Stimulated activated effector memory CD8-positive, alpha-beta T cell treated with anti-CD3 and anti-CD28 coated beads, Interleukin-12 subunit alpha, Interleukin-12 subunit beta, amount 100 ng/mL, for 72 hours (primary cell): ENCODE results near the gene FLNB.

Source experiments
- ATAC-seq: fragments of 150-1000 bp; cut with Tn5 transposase; 2 replicates; pipeline ENCODE4 v1.10.0; 2021
- DNase-seq, 2 donors: peaks; one replicate each; pipeline ENCODE4 v3.0.0; 2021 to 2022; ENCODE audit warnings: low spot score in 2 of 2
- H3K27ac Mint-ChIP-seq: one replicate; pipeline ENCODE4 v1.8.0; 2022; ENCODE audit warnings: mild to moderate bottlenecking, mixed read lengths
- H3K36me3 Mint-ChIP-seq: one replicate; pipeline ENCODE4 v1.8.0; 2022; ENCODE audit warnings: mild to moderate bottlenecking, mixed read lengths
- H3K4me1 Mint-ChIP-seq: one replicate; pipeline ENCODE4 v1.8.0; 2022; ENCODE audit warnings: mixed read lengths
- H3K4me3 Mint-ChIP-seq: one replicate; pipeline ENCODE4 v1.8.0; 2022; ENCODE audit warnings: mild to moderate bottlenecking, mixed read lengths
- H3K9me3 Mint-ChIP-seq: one replicate; pipeline ENCODE4 v1.8.0; 2022; ENCODE audit warnings: mixed read lengths

Gene FLNB

DNA sequence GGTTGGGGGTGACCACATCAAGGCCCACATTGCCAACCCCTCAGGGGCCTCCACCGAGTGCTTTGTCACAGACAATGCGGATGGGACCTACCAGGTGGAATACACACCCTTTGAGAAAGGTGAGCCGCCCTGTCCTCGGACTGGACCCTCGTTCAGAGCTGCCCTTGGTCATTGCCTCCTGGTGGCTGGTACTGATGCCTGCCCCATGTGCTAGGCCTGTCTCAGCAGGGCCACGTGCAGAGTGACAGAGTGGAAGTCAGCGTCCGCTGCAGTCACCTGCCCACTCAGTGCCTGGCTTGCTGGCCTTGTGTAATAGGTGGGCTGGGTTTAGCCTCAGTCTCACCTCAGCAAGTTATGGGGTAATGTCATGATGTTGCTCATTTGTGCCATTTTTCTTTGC is 116.2 kb downstream of the FLNB start:
- peaks cover 11% of the 10 kb centered on the region for H3K4me1 Mint-ChIP-seq
- no peak for ATAC-seq
- DNase-seq, result no peak
- H3K9me3 Mint-ChIP-seq, result no peaks in the 10 kb centered on the region
- H3K4me3 Mint-ChIP-seq, result no peak overlapping the region
- peaks cover 28% of the 10 kb centered on the region for H3K36me3 Mint-ChIP-seq
- no peak overlapping the region for H3K27ac Mint-ChIP-seq

DNA sequence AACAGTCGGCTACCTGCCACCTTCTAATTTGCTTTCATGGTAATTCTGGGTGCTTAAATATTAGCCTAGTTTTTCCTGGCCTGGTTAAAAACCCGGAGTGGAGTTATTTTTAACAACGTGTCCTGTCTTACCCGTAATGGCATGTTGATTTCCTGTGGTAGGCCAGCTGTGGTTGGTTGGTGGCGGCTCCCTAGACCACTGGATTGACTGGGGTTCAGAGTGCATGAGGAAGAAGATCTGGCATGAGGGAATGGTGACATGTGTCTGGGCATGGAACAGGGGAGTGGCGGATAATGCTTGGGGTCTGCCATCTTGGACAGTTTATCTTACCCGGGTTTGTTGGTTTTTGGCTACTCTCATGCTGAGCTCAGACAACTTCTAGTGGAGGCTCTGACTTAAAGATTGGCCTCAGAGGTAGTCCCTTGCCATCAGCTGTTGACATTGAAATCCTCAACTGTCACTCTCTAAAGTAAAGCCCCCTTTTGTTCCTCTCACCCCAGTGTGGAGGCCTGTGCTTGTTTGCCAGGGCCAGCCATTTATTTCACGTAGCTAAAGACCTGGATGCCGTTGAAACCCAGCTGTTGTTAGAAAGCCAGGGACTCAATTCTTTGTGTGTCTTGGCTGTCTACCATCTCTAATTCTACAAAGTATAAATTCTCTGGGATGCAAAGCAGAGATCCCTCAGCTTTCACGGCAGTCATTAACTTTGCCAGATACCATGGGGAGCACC is 121.0 kb downstream of the FLNB start:
- Mint-ChIP-seq H3K4me3 (no peak overlapping the region), H3K27ac (no peak overlapping the region), H3K4me1 (peaks cover 11% of the 10 kb centered on the region), H3K36me3 (peaks cover 15% of the 10 kb centered on the region), H3K9me3 (no peaks in the 10 kb centered on the region)
- DNase-seq (no peak), ATAC-seq (no peak)

DNA sequence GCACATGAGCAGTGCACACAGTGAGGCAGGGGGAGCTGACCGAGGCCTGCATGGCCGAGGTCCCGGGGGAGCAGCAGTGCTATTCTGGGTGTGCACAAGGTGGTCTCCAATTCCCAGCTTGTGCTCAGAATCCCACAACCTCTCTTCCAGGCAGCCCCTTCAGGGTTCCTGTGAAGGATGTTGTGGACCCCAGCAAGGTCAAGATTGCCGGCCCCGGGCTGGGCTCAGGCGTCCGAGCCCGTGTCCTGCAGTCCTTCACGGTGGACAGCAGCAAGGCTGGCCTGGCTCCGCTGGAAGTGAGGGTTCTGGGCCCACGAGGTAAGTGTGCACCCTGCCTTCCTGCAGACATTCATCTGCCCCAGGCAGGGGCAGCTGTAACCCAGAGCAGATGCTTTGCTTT is 122.4 kb downstream of the FLNB start:
- H3K4me3 Mint-ChIP-seq, result no peak overlapping the region

DNA sequence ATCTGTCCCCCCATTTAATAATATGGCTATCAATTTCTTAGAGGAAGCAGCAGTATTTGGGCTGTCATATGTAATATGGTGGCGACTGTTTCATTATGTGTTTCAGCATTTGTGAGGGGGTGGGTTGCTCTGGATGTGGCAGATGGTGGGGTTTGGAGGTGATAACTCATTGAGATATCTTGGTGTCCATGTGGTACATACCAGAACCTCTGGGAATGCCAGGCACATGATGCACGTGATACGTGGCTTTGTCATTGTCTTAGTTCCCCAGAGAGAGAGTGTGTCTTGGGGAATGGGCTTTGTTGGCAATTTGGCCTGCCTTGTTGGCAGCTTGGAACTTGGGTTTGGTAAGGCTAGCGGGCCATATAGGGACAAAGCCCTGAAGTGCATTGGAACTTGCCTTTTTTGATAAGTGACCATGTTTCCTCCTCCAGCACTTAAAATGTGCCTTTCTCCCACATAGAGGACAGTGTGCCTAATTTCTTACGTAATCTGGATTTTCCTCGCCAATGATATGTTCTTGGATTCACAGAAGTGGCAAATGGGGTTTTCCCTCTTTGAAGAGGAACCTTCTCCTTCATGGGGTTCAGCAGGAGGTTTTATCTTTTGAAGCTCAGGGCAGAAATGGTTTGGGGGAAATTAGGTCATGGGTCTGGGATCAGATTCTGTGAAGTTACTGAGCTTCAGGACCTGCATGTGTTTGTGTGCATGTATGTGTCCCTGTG is 123.0 kb downstream of the FLNB start:
- ATAC-seq (no peak), DNase-seq (no peak)
- no peak overlapping the region for H3K27ac Mint-ChIP-seq
- peaks cover 11% of the 10 kb centered on the region for H3K4me1 Mint-ChIP-seq
- peaks cover 16% of the 10 kb centered on the region for H3K36me3 Mint-ChIP-seq
- H3K4me3 Mint-ChIP-seq, result no peak overlapping the region
- H3K9me3 Mint-ChIP-seq, result no peaks in the 10 kb centered on the region

More for the DNA sequence above, 122.4 kb downstream of the FLNB start:
- peaks cover 11% of the 10 kb centered on the region for H3K4me1 Mint-ChIP-seq
- ATAC-seq (no peak), DNase-seq (no peak)
- no peaks in the 10 kb centered on the region for H3K9me3 Mint-ChIP-seq
- peaks cover 19% of the 10 kb centered on the region for H3K36me3 Mint-ChIP-seq
- no peak overlapping the region for H3K27ac Mint-ChIP-seq

DNA sequence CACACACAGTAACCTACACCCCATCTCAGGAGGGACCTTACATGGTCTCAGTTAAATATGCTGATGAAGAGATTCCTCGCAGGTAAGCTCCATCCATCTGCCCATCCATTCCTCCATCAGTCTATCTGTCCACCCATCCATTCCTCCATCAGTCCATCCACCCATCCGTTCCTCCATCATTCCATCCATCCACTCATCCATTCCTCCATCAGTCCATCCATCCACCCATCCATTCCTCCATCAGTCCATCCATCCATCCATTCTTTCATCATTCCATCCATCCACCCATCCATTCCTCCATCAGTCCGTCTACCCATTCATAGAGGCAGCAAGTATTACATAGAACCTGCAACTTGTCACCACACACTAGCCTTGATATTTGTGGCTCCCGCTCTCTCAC is 124.6 kb downstream of the FLNB start:
- no peak overlapping the region for H3K27ac Mint-ChIP-seq
- peaks cover 28% of the 10 kb centered on the region for H3K36me3 Mint-ChIP-seq
- H3K9me3 Mint-ChIP-seq, result no peaks in the 10 kb centered on the region
- peaks cover 11% of the 10 kb centered on the region for H3K4me1 Mint-ChIP-seq
- H3K4me3 Mint-ChIP-seq, result no peak overlapping the region
- ATAC-seq (no peak), DNase-seq (no peak)

DNA sequence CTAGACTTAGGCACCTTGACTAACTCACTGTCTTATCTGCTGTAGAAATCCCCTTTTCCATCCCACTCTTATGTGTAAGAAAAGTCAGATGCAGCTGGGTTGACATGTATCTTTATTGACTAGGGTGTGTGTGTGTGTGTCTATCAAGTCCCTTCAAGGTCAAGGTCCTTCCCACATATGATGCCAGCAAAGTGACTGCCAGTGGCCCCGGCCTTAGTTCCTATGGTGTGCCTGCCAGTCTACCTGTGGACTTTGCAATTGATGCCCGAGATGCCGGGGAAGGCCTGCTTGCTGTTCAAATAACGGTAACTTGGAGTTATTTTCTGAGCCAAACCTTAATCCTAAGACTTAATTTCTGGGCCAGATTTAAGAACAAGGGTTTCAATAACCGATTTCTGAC is 126.2 kb downstream of the FLNB start:
- Mint-ChIP-seq H3K4me1 (no peaks in the 10 kb centered on the region), H3K9me3 (no peaks in the 10 kb centered on the region), H3K27ac (no peak overlapping the region), H3K36me3 (peaks cover 28% of the 10 kb centered on the region), H3K4me3 (no peak overlapping the region)
- ATAC-seq (no peak), DNase-seq (no peak)

DNA sequence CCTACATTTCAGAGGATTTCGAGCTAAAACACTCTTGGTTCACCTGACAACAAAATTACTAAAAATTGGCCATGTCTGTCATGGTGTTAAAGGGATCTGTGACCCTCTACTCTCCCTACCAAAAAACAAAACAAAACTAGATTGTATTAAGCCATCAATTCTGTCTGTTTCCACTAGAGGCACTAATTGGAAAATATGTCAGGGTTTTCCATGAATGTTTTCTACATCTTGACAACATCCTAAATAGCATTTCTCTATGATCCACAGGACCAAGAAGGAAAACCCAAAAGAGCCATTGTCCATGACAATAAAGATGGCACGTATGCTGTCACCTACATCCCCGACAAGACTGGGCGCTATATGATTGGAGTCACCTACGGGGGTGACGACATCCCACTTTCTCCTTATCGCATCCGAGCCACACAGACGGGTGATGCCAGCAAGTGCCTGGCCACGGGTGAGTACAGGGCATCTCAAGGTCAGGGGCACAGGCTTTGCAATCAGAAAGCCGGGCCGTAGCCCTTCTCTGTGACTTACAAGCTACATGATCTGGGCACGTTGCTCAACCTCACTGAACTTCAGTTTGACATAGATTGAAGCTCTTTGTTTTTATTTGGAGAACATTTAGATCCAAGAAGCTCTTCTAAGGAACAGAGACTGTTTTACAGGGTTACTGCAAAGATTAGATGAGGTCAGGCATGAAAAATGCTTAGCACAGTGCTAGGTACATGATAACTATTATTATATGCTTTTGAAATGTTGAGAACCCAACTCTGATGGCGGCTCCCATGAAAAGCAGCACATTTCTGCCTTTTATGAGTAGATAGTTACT is 127.7 kb downstream of the FLNB start:
- ATAC-seq (no peak), DNase-seq (no peak)
- H3K4me1 Mint-ChIP-seq, result no peaks in the 10 kb centered on the region
- H3K36me3 Mint-ChIP-seq, result peaks cover 23% of the 10 kb centered on the region
- no peak overlapping the region for H3K27ac Mint-ChIP-seq
- H3K4me3 Mint-ChIP-seq, result no peak overlapping the region
- no peaks in the 10 kb centered on the region for H3K9me3 Mint-ChIP-seq

DNA sequence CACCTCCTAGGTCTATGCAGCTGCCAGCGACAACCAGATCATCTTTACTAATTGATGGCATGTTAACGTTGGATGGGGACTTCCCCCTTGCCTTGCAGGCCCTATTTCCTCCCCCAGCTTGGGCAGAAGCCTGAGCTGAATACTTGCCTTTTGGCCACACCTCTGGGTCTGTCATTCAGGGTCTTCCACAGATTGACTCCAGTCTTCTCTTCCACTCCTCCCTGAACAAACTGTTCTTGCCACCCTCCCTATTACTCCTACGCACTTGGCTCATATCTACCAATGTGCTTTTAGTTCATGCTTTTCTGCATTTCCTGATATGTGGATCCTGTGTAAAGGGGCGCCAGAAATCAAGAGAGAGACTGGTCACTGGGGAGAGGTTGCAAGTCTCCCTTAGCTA is 129.1 kb downstream of the FLNB start:
- Mint-ChIP-seq H3K27ac (no peak overlapping the region), H3K4me1 (no peaks in the 10 kb centered on the region), H3K9me3 (no peaks in the 10 kb centered on the region), H3K4me3 (no peak overlapping the region), H3K36me3 (peaks cover 23% of the 10 kb centered on the region)
- no peak for ATAC-seq
- no peak for DNase-seq

DNA sequence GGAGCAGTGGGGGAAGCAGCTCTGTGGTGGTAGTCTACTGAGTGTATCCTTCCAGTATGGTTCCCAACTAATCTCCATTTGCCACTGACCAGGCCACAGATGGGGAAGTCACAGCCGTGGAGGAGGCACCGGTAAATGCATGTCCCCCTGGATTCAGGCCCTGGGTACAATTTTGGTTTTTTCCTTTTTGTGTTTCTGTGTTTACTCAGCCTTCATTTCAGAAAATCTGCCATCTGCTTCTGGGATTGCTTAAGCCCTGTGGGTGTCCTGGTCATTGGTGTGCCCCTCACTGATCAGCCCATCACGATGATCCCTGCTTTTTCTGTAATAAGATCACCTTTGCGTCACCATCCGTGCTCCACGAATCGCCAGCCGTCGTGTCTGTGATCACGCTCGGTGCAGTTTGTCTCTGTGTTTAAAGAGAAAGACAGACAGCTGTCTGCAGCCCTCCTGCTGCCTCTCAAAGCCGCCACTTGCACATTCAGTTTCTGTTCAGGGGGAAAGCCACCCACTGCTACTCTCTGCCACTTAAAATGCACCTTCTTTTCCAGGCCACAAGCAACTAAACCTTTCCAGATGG is 133.6 kb downstream of the FLNB start:
- no peak overlapping the region for H3K4me3 Mint-ChIP-seq
- H3K36me3 Mint-ChIP-seq, result peaks cover 18% of the 10 kb centered on the region
- DNase-seq (no peak), ATAC-seq (no peak)
- no peak overlapping the region for H3K27ac Mint-ChIP-seq
- no peaks in the 10 kb centered on the region for H3K9me3 Mint-ChIP-seq
- H3K4me1 Mint-ChIP-seq, result no peaks in the 10 kb centered on the region

DNA sequence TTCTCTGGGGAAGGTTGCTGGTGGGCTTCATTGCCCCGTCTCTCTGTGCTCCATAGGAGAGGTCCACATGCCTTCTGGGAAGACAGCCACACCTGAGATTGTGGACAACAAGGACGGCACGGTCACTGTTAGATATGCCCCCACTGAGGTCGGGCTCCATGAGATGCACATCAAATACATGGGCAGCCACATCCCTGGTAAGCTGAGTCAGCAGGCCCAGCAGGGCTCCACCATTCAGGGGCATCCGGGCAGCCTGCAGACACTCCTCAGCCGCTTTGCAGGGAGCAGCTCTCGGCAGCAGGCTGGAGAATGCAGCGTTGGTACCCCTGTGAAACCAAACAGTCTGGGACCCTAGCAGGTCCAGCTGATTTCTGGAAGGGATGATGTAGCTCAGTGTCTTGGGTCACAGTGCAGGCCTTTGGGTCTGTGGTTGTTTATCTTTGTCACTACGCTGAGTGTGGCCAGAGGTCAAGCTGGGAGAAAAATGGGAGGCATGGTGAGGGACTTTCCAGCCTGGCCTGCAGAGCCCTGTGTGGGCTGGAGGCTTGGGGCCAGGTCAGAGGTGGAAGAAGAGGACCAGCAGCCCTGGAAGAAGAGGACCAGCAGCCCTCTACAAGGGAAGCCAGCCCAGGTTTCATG is 135.3 kb downstream of the FLNB start:
- Mint-ChIP-seq H3K9me3 (no peaks in the 10 kb centered on the region), H3K36me3 (peaks cover 17% of the 10 kb centered on the region), H3K27ac (peak overlapping the region; percentile 1), H3K4me3 (no peak overlapping the region), H3K4me1 (no peaks in the 10 kb centered on the region)
- DNase-seq, result no peak
- ATAC-seq, result no peak

DNA sequence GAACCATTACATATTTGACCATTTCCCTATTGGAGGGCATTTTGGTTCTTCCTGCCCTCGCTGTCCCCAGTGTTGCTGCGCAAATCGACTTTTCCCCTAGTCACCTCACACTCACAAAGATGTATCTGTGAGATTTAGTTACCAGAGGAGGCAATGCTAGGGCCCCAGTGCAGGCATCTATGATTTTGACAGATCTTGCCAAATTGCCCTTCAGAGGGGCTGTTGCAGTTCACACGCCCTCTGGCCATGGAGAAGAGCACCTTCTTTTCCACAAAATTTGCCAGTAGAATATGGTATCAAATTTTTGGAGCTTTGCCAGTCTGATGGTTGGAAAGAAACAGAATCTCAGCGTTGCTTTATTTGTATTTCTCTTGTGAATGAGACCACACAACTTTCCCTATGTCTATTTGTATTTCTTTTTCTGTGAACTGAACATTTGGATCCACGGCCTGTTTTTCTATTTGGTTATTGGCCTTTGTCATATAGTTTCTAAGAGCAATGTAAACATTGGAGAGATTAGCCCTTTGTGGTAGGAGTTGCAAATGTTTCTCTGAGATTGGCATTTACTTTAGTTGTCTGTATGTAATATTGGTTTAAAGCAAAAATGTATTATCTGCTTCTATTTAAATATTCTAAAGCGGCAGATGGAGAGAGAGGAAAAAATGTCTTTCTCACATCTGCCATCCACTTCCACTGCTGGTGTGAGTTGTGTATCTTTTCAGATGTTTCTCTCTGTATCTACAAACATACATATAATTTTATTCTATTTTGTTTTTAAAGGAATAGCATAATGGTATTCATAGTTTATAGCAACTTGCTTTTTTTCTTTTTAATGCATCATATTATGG is 136.5 kb downstream of the FLNB start:
- Mint-ChIP-seq H3K27ac (no peak overlapping the region), H3K36me3 (peaks cover 19% of the 10 kb centered on the region), H3K4me3 (no peak overlapping the region), H3K9me3 (no peaks in the 10 kb centered on the region), H3K4me1 (no peaks in the 10 kb centered on the region)
- no peak for ATAC-seq
- no peak for DNase-seq

DNA sequence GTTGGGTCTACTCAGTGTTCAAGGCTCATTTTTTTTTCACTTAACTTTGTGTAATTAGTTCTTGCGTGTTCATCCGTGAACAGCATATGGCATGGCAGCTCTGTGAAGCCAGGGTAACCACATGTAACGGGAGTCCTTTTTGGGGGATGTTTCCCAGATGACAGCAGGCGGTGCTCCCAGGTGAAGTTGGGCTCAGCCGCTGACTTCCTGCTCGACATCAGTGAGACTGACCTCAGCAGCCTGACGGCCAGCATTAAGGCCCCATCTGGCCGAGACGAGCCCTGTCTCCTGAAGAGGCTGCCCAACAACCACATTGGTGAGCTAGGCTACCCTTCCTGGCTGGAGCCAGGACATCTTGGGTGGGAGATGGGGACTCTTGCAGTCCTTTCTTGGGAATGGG is 139.8 kb downstream of the FLNB start:
- Mint-ChIP-seq H3K36me3 (peaks cover 26% of the 10 kb centered on the region), H3K9me3 (no peaks in the 10 kb centered on the region), H3K27ac (no peak overlapping the region), H3K4me1 (no peaks in the 10 kb centered on the region), H3K4me3 (no peak overlapping the region)
- DNase-seq, result no peak
- ATAC-seq, result no peak

DNA sequence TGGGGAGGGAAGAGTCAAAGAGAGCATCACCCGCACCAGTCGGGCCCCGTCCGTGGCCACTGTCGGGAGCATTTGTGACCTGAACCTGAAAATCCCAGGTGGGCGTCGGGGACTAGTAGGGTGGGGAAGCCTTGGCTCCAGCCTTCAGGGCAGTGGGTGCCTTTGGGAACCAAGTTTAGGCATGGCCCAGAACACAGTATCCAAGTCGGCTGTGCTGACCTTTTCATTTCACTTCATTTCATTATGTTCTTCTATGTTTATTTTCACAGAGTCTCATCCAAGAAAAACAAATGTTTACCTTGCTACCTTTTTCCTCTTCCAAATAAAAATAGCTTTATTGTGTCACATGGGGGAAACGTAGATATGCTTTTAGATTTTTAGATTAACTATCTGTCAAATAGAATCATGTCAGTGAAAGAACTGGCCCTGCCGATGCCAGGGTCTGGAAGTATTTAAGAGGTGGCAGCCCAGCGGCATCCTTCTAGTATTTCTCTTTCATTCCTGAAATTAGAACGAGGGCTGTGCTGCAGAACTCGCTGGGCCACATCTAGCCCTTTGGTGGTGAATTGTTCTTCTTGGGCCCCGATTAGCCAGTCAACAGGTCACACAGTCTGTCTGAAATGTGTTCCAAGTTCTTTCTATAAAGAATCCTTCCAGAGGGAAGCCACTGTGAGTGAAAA is 142.0 kb downstream of the FLNB start:
- Mint-ChIP-seq H3K36me3 (peaks cover 37% of the 10 kb centered on the region), H3K4me1 (no peaks in the 10 kb centered on the region), H3K9me3 (no peaks in the 10 kb centered on the region), H3K27ac (no peak overlapping the region), H3K4me3 (no peak overlapping the region)
- no peak for DNase-seq
- ATAC-seq, result no peak

DNA sequence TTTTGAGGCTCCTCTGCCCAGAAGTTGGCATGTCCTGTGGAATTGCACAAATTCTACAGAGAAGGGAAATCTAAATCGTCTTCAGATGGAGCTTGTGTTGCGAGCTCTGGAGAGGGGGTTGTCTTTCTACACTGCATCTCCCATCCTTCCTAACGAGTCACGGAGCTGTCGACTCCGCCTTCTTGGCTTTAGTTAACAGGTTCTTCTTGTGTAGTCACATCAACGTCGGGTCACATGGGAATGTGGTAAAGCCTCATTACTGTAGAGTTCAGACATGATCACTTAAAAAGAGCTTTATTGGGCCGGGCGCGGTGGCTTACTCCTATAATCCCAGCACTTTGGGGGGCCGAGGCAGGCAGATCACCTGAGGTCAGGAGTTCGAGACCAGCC is 142.6 kb downstream of the FLNB start:
- no peak overlapping the region for H3K27ac Mint-ChIP-seq
- H3K4me1 Mint-ChIP-seq, result no peaks in the 10 kb centered on the region
- ATAC-seq (no peak), DNase-seq (no peak)
- no peak overlapping the region for H3K4me3 Mint-ChIP-seq
- H3K9me3 Mint-ChIP-seq, result no peaks in the 10 kb centered on the region
- peaks cover 33% of the 10 kb centered on the region for H3K36me3 Mint-ChIP-seq
